Ectodermal cell (in vitro differentiated cells): ENCODE data around the gene INVS.
"Not testable (repeated sequence)": the region's sequence is repeated elsewhere in the genome, so short reads cannot be mapped to it uniquely, and the experiment has no call there.

ENCODE experiments used
- H3K27ac ChIP-seq: 2 replicates; pipeline ENCODE4 v1.7.0; 2013; ENCODE audit warnings: mild to moderate bottlenecking, low read depth, low read length; ENCODE audit not compliant: insufficient read depth, poor library complexity, severe bottlenecking
- H3K27me3 ChIP-seq: 2 replicates; pipeline ENCODE4 v1.7.0; 2013; ENCODE audit warnings: mild to moderate bottlenecking, low read length; ENCODE audit not compliant: insufficient read depth, control insufficient read depth, poor library complexity, severe bottlenecking
- H3K36me3 ChIP-seq: one replicate; pipeline ENCODE4 v1.7.0; 2013; ENCODE audit warnings: low read length; ENCODE audit not compliant: control insufficient read depth, insufficient read depth
- H3K4me1 ChIP-seq: one replicate; pipeline ENCODE4 v1.7.0; 2013; ENCODE audit warnings: low read length; ENCODE audit not compliant: control insufficient read depth, insufficient read depth
- H3K4me3 ChIP-seq: 2 replicates; pipeline ENCODE4 v1.7.0; 2013; ENCODE audit warnings: low read depth, low read length, control low read depth; ENCODE audit not compliant: insufficient read depth
- H3K9me3 ChIP-seq: 2 replicates; pipeline ENCODE4 v1.7.0; 2013; ENCODE audit warnings: mild to moderate bottlenecking, low read length, moderate library complexity; ENCODE audit not compliant: control insufficient read depth
- WGBS, 2 experiments: methylation state at CpG; one replicate each; pipeline ENCODE4 v1.1.7; 2013; ENCODE audit warnings: missing lambda C conversion rate in 2 of 2; 5-methylcytosine and 5-hydroxymethylcytosine counted together

Gene INVS

GRCh38 chr9:100324594-100325200 lies 225.7 kb downstream of the INVS start:
- H3K4me1 ChIP-seq: no peaks in the 10 kb centered on the region
- H3K27ac ChIP-seq: no peak overlapping the region
- 73 to 94% methylated on average over 2 of the region's 4 CpGs for WGBS, 2 experiments
- no peaks in the 10 kb centered on the region for H3K27me3 ChIP-seq
- H3K9me3 ChIP-seq: no peaks in the 10 kb centered on the region
- peaks cover 9% of the 10 kb centered on the region for H3K36me3 ChIP-seq
- H3K4me3 ChIP-seq: no peak overlapping the region

- not testable (repeated sequence) for H3K27me3 ChIP-seq, H3K4me3 ChIP-seq, H3K27ac ChIP-seq, H3K9me3 ChIP-seq, H3K36me3 ChIP-seq, H3K4me1 ChIP-seq
- 93 to 96% methylated on average over 5 of the region's 5 CpGs for WGBS, 2 experiments
Measured at GRCh38 chr9:100338736-100339135, 239.7 kb downstream of the INVS start.

GRCh38 chr9:100340224-100340623 lies 241.2 kb downstream of the INVS start:
- Histone ChIP-seq H3K27me3 (no peaks in the 10 kb centered on the region), H3K4me3 (no peak overlapping the region), H3K4me1 (no peaks in the 10 kb centered on the region), H3K36me3 (peaks cover 6% of the 10 kb centered on the region), H3K9me3 (no peaks in the 10 kb centered on the region), H3K27ac (no peak overlapping the region)
- 71 to 100% methylated on average over 1 to 2 of the region's 2 CpGs for WGBS, 2 experiments

- no peak overlapping the region for H3K4me3 ChIP-seq
- WGBS, 2 experiments: 91 to 92% methylated on average over 3 of the region's 3 CpGs
Measured at GRCh38 chr9:100341889-100342288, 242.8 kb downstream of the INVS start.

GRCh38 chr9:100346836-100347235 lies 247.8 kb downstream of the INVS start:
- no peak overlapping the region for H3K27ac ChIP-seq
- H3K36me3 ChIP-seq: peaks cover 4% of the 10 kb centered on the region
- H3K9me3 ChIP-seq: no peaks in the 10 kb centered on the region
- 96 to 99% methylated on average over 3 of the region's 3 CpGs for WGBS, 2 experiments
- H3K4me3 ChIP-seq: no peak overlapping the region
- no peaks in the 10 kb centered on the region for H3K27me3 ChIP-seq
- peaks cover 11% of the 10 kb centered on the region for H3K4me1 ChIP-seq

More at GRCh38 chr9:100341889-100342288, 242.8 kb downstream of the INVS start:
- Histone ChIP-seq H3K27ac (no peak overlapping the region), H3K36me3 (peaks cover 10% of the 10 kb centered on the region), H3K27me3 (no peaks in the 10 kb centered on the region), H3K9me3 (no peaks in the 10 kb centered on the region), H3K4me1 (no peaks in the 10 kb centered on the region)

- Histone ChIP-seq H3K4me1 (peaks cover 11% of the 10 kb centered on the region), H3K27me3 (no peaks in the 10 kb centered on the region), H3K4me3 (peak overlapping the region; percentile 4), H3K36me3 (peaks cover 4% of the 10 kb centered on the region), H3K27ac (no peak overlapping the region), H3K9me3 (no peaks in the 10 kb centered on the region)
- WGBS, 2 experiments: 84 to 91% methylated on average over 1 of the region's 1 CpG
Measured at GRCh38 chr9:100350188-100350587, 251.1 kb downstream of the INVS start.
